ENCODE data around the gene TMLHE. TPM values are rescaled to one million over a fixed set of nuclear protein-coding genes. Genes with fewer than 3 reads are reported as not detected.
"Not testable (repeated sequence)": the region's sequence is repeated elsewhere in the genome, so short reads cannot be mapped to it uniquely, and the experiment has no call there.

The TMLHE gene
- total RNA-seq = 10 to 100 TPM in 1 of 2 experiments, 1 to 10 TPM in 1; 8.9 to 10.0 TPM
- polyA plus RNA-seq = 12.8 TPM

DNA sequence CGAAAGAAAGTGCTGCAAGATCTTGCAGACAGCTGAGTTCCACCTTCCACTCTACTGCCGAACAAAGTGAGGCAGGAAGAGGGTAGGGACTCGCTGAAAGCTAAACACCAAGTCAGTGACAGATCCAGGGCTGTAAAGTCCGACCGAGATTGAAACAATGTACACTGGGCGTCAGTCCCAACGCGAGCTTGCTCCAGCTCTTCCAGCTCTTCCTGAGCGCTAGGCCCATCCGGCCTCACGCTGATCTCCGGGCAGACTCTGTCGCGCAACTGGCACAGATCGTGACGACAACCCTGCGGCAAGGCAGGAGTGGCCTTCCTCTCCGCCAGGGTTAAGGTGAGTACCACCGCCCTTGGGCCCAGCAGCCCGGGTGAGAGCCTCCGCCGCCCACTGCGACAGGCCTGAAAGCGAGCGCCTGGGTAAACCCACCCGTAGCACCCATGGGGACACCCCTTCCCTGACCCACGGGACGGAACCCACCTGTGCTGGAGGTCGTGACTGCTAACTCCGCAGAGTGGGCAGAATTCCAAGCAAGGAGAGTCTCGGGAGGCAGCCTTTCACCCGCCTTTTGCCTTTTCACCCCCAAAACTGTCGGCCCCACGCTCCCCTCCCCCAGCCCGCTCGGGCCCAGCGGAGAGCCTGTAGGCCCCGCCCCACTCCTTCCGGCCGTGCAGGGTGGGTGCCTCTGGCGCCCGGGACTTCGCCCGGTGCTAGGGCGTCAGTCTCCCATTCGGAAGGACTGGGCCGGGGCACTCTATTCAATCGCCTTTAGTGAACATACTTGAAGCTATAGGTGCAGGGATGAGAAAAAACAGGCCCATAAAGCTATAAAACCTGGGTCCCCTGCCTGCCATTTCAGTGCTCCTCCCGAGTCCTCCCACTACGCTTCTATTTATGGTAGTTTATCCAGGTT lies at the start of gene TMLHE, which contains the start of gene SPRY3:
TMLHE (minus strand) TSS at position 641 of the 913 bp plus-strand sequence. CDS start 67,676 bp downstream, outside the sequence.
SPRY3 (plus strand) TSS at position 275 of the 913 bp plus-strand sequence.
- ChIA-PET POLR2A (no interaction called here), CTCF (no interaction called here)
- peaks cover 0 to 10% (median 0%) of the 10 kb centered on the region in 3 donors for H3K36me3 Mint-ChIP-seq
- peaks cover 0 to 1% (median 0%) of the 10 kb centered on the region in 5 donors for H3K9me3 Mint-ChIP-seq
- H3K27me3 ChIP-seq (ENCODE audit: insufficient read depth, low read length, poor library complexity, severe bottlenecking) = no peaks in the 10 kb centered on the region
- H3K4me1 Mint-ChIP-seq = peaks cover 22 to 52% (median 41%) of the 10 kb centered on the region in 3 donors
- H3K4me3 ChIP-seq (ENCODE audit: low read length) = peak within 1 kb of the TSS; percentile 86
- peak within 1 kb of the TSS; percentile 86 to 95 (median 93) for H3K4me3 Mint-ChIP-seq
- H3K27me3 Mint-ChIP-seq = no peaks in the 10 kb centered on the region
- H3K36me3 ChIP-seq (ENCODE audit: insufficient read depth, low read length) = no peaks in the 10 kb centered on the region
- H3K4me1 ChIP-seq (ENCODE audit: insufficient read depth, low read length) = peaks cover 11% of the 10 kb centered on the region
- peak; percentile 42 to 66 (median 45) for DNase-seq
- H3K27ac ChIP-seq (ENCODE audit: low read depth, low read length) = peak within 1 kb of the TSS; percentile 84
- H3K9me3 ChIP-seq (ENCODE audit: low read length) = no peaks in the 10 kb centered on the region
- peak within 1 kb of the TSS; percentile 91 to 97 (median 93) for H3K27ac Mint-ChIP-seq

- H3K36me3 Mint-ChIP-seq = peaks cover 0 to 22% (median 4%) of the 10 kb centered on the region in 3 donors
- Histone ChIP-seq H3K4me3 (ENCODE audit: low read length) (no peak overlapping the region), H3K4me1 (ENCODE audit: insufficient read depth, low read length) (no peaks in the 10 kb centered on the region), H3K9me3 (ENCODE audit: low read length) (no peaks in the 10 kb centered on the region), H3K27me3 (ENCODE audit: insufficient read depth, low read length, poor library complexity, severe bottlenecking) (no peaks in the 10 kb centered on the region), H3K27ac (ENCODE audit: low read depth, low read length) (no peak overlapping the region), H3K36me3 (ENCODE audit: insufficient read depth, low read length) (no peaks in the 10 kb centered on the region)
- ChIA-PET POLR2A (no interaction called here), CTCF (no interaction called here)
- peaks cover 0 to 2% of the 10 kb centered on the region in 2 donors for H3K27me3 Mint-ChIP-seq
- H3K4me1 Mint-ChIP-seq = no peaks in the 10 kb centered on the region
- H3K4me3 Mint-ChIP-seq = no peak overlapping the region
- H3K9me3 Mint-ChIP-seq = peaks cover 11 to 28% (median 24%) of the 10 kb centered on the region in 5 donors
- DNase-seq = no peak
- no peak overlapping the region for H3K27ac Mint-ChIP-seq
Observed at GRCh38 chrX:155662282-155662681, 49.5 kb upstream of the TMLHE start.

DNA sequence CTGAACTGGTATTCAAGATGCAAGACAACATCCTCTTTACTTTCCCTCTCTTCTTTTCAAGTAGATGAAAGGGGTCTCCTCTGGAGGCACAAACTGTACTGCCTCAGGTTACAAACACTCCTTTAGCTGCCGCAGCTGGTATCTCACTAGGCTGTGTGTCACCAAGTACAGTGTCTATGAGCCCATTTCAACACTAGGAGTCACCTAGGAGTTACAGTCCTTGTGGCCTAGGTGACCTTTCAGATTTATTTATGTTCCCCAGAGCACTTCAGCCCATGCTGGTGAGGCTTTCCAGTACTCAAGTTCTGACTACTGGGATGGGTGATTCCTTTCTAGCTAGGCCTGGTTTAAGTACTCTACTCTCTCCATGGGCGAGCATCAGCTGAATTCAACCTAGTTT lies 32.4 kb upstream of the TMLHE start:
- H3K27ac Mint-ChIP-seq = no peak overlapping the region
- no peaks in the 10 kb centered on the region for H3K36me3 ChIP-seq (ENCODE audit: insufficient read depth, low read length)
- H3K4me1 Mint-ChIP-seq = peaks cover 0 to 6% (median 5%) of the 10 kb centered on the region in 3 donors
- no peak overlapping the region for H3K4me3 Mint-ChIP-seq
- H3K27me3 Mint-ChIP-seq = peaks cover 15 to 16% of the 10 kb centered on the region in 2 donors
- no peaks in the 10 kb centered on the region for H3K27me3 ChIP-seq (ENCODE audit: insufficient read depth, low read length, poor library complexity, severe bottlenecking)
- ChIA-PET CTCF (no interaction called here), POLR2A (no interaction called here)
- H3K4me3 ChIP-seq (ENCODE audit: low read length) = no peak overlapping the region
- H3K9me3 Mint-ChIP-seq = peaks cover 0 to 9% (median 2%) of the 10 kb centered on the region in 5 donors
- no peak overlapping the region for H3K27ac ChIP-seq (ENCODE audit: low read depth, low read length)
- no peaks in the 10 kb centered on the region for H3K4me1 ChIP-seq (ENCODE audit: insufficient read depth, low read length)
- no peaks in the 10 kb centered on the region for H3K9me3 ChIP-seq (ENCODE audit: low read length)
- no peak for DNase-seq
- no peaks in the 10 kb centered on the region for H3K36me3 Mint-ChIP-seq

GRCh38 chrX:155643240-155643639 lies 30.5 kb upstream of the TMLHE start:
- no peaks in the 10 kb centered on the region for H3K9me3 ChIP-seq (ENCODE audit: low read length)
- peaks cover 0 to 5% (median 2%) of the 10 kb centered on the region in 5 donors for H3K9me3 Mint-ChIP-seq
- CTCF ChIA-PET = no interaction called here
- peaks cover 0 to 6% (median 5%) of the 10 kb centered on the region in 3 donors for H3K4me1 Mint-ChIP-seq
- H3K27ac ChIP-seq (ENCODE audit: low read depth, low read length) = no peak overlapping the region
- H3K27ac Mint-ChIP-seq = no peak overlapping the region
- H3K36me3 ChIP-seq (ENCODE audit: insufficient read depth, low read length) = no peaks in the 10 kb centered on the region
- H3K27me3 Mint-ChIP-seq = peaks cover 12 to 16% of the 10 kb centered on the region in 2 donors
- H3K36me3 Mint-ChIP-seq = no peaks in the 10 kb centered on the region
- no peak overlapping the region for H3K4me3 Mint-ChIP-seq
- no peaks in the 10 kb centered on the region for H3K27me3 ChIP-seq (ENCODE audit: insufficient read depth, low read length, poor library complexity, severe bottlenecking)
- no peak overlapping the region for H3K4me3 ChIP-seq (ENCODE audit: low read length)
- no peaks in the 10 kb centered on the region for H3K4me1 ChIP-seq (ENCODE audit: insufficient read depth, low read length)
- POLR2A ChIA-PET = no interaction called here
- no peak for DNase-seq

GRCh38 chrX:155641371-155641770 lies 28.6 kb upstream of the TMLHE start:
- H3K4me1 ChIP-seq (ENCODE audit: insufficient read depth, low read length); H3K4me1 Mint-ChIP-seq; DNase-seq; H3K9me3 Mint-ChIP-seq; POLR2A ChIA-PET; H3K9me3 ChIP-seq (ENCODE audit: low read length); H3K4me3 ChIP-seq (ENCODE audit: low read length); CTCF ChIA-PET; H3K36me3 ChIP-seq (ENCODE audit: insufficient read depth, low read length); H3K27ac Mint-ChIP-seq; H3K27ac ChIP-seq (ENCODE audit: low read depth, low read length); H3K36me3 Mint-ChIP-seq; H3K27me3 ChIP-seq (ENCODE audit: insufficient read depth, low read length, poor library complexity, severe bottlenecking): not testable (repeated sequence)
- Mint-ChIP-seq H3K4me3 (peak overlapping the region; percentile 64 to 88 (median 75)), H3K27me3 (peaks cover 12 to 16% of the 10 kb centered on the region in 2 donors)

GRCh38 chrX:155637714-155638113 lies 25.0 kb upstream of the TMLHE start:
- Histone ChIP-seq H3K4me3 (ENCODE audit: low read length) (no peak overlapping the region), H3K4me1 (ENCODE audit: insufficient read depth, low read length) (no peaks in the 10 kb centered on the region), H3K27ac (ENCODE audit: low read depth, low read length) (no peak overlapping the region), H3K36me3 (ENCODE audit: insufficient read depth, low read length) (no peaks in the 10 kb centered on the region), H3K27me3 (ENCODE audit: insufficient read depth, low read length, poor library complexity, severe bottlenecking) (no peaks in the 10 kb centered on the region), H3K9me3 (ENCODE audit: low read length) (no peaks in the 10 kb centered on the region)
- no peak for DNase-seq
- ChIA-PET POLR2A (no interaction called here), CTCF (no interaction called here)
- H3K4me1 Mint-ChIP-seq = peaks cover 2 to 8% (median 6%) of the 10 kb centered on the region in 3 donors
- H3K27ac Mint-ChIP-seq = no peak overlapping the region
- no peaks in the 10 kb centered on the region for H3K36me3 Mint-ChIP-seq
- no peak overlapping the region for H3K4me3 Mint-ChIP-seq
- peaks cover 0 to 5% (median 2%) of the 10 kb centered on the region in 5 donors for H3K9me3 Mint-ChIP-seq
- peaks cover 5 to 10% of the 10 kb centered on the region in 2 donors for H3K27me3 Mint-ChIP-seq

DNA sequence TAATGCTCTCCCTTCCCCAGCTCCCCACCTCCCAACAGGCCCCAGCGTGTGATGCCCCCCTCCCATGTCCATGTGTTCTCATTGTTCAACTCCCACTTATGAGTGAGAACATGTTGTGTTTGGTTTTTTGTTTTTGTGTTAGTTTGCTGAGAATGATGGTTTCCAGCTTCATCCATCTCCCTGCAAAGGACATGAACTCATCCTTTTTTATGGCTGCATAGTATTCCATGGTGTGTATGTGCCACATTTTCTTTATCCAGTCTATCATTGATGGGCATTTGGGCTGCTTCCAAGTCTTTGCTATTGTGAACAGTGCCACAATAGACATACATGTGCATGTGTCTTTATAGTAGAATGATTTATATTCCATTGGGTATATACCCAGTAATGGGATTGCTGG lies 22.3 kb upstream of the TMLHE start:
- Mint-ChIP-seq H3K9me3 (peaks cover 9 to 15% (median 13%) of the 10 kb centered on the region in 5 donors), H3K4me1 (peaks cover 5 to 12% (median 11%) of the 10 kb centered on the region in 3 donors)
- H3K27ac ChIP-seq (ENCODE audit: low read depth, low read length); H3K36me3 ChIP-seq (ENCODE audit: insufficient read depth, low read length); H3K4me3 Mint-ChIP-seq; H3K27me3 Mint-ChIP-seq; CTCF ChIA-PET; H3K36me3 Mint-ChIP-seq; H3K4me3 ChIP-seq (ENCODE audit: low read length); H3K9me3 ChIP-seq (ENCODE audit: low read length); H3K27me3 ChIP-seq (ENCODE audit: insufficient read depth, low read length, poor library complexity, severe bottlenecking); H3K4me1 ChIP-seq (ENCODE audit: insufficient read depth, low read length); DNase-seq; POLR2A ChIA-PET; H3K27ac Mint-ChIP-seq: not testable (repeated sequence)

GRCh38 chrX:155632431-155633100 lies 19.8 kb upstream of the TMLHE start:
- Mint-ChIP-seq H3K4me1 (peaks cover 5 to 12% (median 11%) of the 10 kb centered on the region in 3 donors), H3K9me3 (peaks cover 14 to 29% (median 20%) of the 10 kb centered on the region in 5 donors), H3K36me3 (peaks cover 0 to 11% (median 2%) of the 10 kb centered on the region in 3 donors), H3K27ac (peak overlapping the region; percentile 35 to 92 (median 78)), H3K4me3 (peak overlapping the region; percentile 24 to 72 (median 66)), H3K27me3 (peaks cover 0 to 1% of the 10 kb centered on the region in 2 donors)
- Histone ChIP-seq H3K4me1 (ENCODE audit: insufficient read depth, low read length) (peaks cover 6% of the 10 kb centered on the region), H3K36me3 (ENCODE audit: insufficient read depth, low read length) (no peaks in the 10 kb centered on the region), H3K9me3 (ENCODE audit: low read length) (no peaks in the 10 kb centered on the region), H3K27ac (ENCODE audit: low read depth, low read length) (peak overlapping the region; percentile 3), H3K27me3 (ENCODE audit: insufficient read depth, low read length, poor library complexity, severe bottlenecking) (no peaks in the 10 kb centered on the region), H3K4me3 (ENCODE audit: low read length) (peak overlapping the region; percentile 29)
- ChIA-PET CTCF (no interaction called here), POLR2A (no interaction called here)
- no peak for DNase-seq

All from CD8-positive, alpha-beta memory T cell (primary cell).